HCT116 (cell line): Measurements from ENCODE around the gene DRGX.

Experiments used
- EGR1 ChIP-seq: IDR thresholded peaks from 2 replicates; pipeline ENCODE4 v1.6.1; 2012; ENCODE audit warnings: low read depth
- EZH2phosphoT487 ChIP-seq: fragments of 200-600 bp; IDR thresholded peaks from 2 replicates; pipeline ENCODE4 v1.6.1; 2018; ENCODE audit warnings: antibody characterized with exemption, borderline replicate concordance

GRCh38 chr10:49338604-49339003, 57.3 kb downstream of the DRGX start:
- TF ChIP-seq EGR1 (no peak), EZH2phosphoT487 (no peak)
